ENCODE measurements around the gene GP5. TPM values are rescaled to one million over a fixed set of nuclear protein-coding genes. Genes with fewer than 3 reads are reported as not detected.
A peak's percentile ranks its signal among the peaks of the same experiment; 100 is the strongest.

GP5 gene
- total RNA-seq, 4 donors from 2014 or later, result not detected

- Histone ChIP-seq H3K4me3 (no peak overlapping the region), H3K27ac (no peak overlapping the region), H3K9me3 (no peaks in the 10 kb centered on the region), H3K4me1 (no peaks in the 10 kb centered on the region), H3K36me3 (no peaks in the 10 kb centered on the region), H3K27me3 (no peaks in the 10 kb centered on the region)
- no peak for DNase-seq
- TF ChIP-seq CTCF (IDR thresholded peaks at IDR 0.05) (no peak), POLR2A (IDR thresholded peaks at IDR 0.05) (no peak)
These were observed 41.4 kb downstream of the GP5 start for GRCh38 chr3:194357681-194358080.

- Histone ChIP-seq H3K4me3 (no peak overlapping the region), H3K36me3 (no peaks in the 10 kb centered on the region)
- TF ChIP-seq POLR2A (IDR thresholded peaks at IDR 0.05), result no peak
These were observed 43.7 kb downstream of the GP5 start for GRCh38 chr3:194355379-194355778.

GRCh38 chr3:194354315-194354714, 44.8 kb downstream of the GP5 start:
- DNase-seq, result no peak
- Histone ChIP-seq H3K4me3 (no peak overlapping the region), H3K36me3 (no peaks in the 10 kb centered on the region), H3K27ac (no peak overlapping the region), H3K27me3 (no peaks in the 10 kb centered on the region), H3K9me3 (no peaks in the 10 kb centered on the region), H3K4me1 (no peaks in the 10 kb centered on the region)
- TF ChIP-seq CTCF (IDR thresholded peaks at IDR 0.05) (no peak), POLR2A (IDR thresholded peaks at IDR 0.05) (no peak)

More at GRCh38 chr3:194355379-194355778, 43.7 kb downstream of the GP5 start:
- Histone ChIP-seq H3K9me3 (no peaks in the 10 kb centered on the region), H3K27ac (no peak overlapping the region), H3K4me1 (no peaks in the 10 kb centered on the region), H3K27me3 (no peaks in the 10 kb centered on the region)
- DNase-seq, result no peak

GRCh38 chr3:194352667-194353246, 46.3 kb downstream of the GP5 start:
- TF ChIP-seq CTCF (IDR thresholded peaks at IDR 0.05) (no peak), POLR2A (IDR thresholded peaks at IDR 0.05) (no peak)
- Histone ChIP-seq H3K9me3 (no peaks in the 10 kb centered on the region), H3K27me3 (no peaks in the 10 kb centered on the region), H3K4me3 (no peak overlapping the region), H3K36me3 (no peaks in the 10 kb centered on the region), H3K27ac (no peak overlapping the region), H3K4me1 (no peaks in the 10 kb centered on the region)
- no peak for DNase-seq

- no peak overlapping the region for H3K27ac ChIP-seq
- no peak overlapping the region for H3K4me3 ChIP-seq
- TF ChIP-seq POLR2A (IDR thresholded peaks at IDR 0.05), result no peak
- TF ChIP-seq CTCF (IDR thresholded peaks at IDR 0.05), result no peak
- H3K27me3 ChIP-seq, result no peaks in the 10 kb centered on the region
- no peaks in the 10 kb centered on the region for H3K4me1 ChIP-seq
- no peaks in the 10 kb centered on the region for H3K9me3 ChIP-seq
- H3K36me3 ChIP-seq, result no peaks in the 10 kb centered on the region
- no peak for DNase-seq
These were observed 47.0 kb downstream of the GP5 start for GRCh38 chr3:194351952-194352536.

- DNase-seq, result no peak
- Histone ChIP-seq H3K9me3 (no peaks in the 10 kb centered on the region), H3K4me1 (no peaks in the 10 kb centered on the region), H3K4me3 (peak within 1 kb of the TSS in 1 of 4 donors; percentile 31), H3K27ac (no peak within 1 kb of the TSS), H3K27me3 (no peaks in the 10 kb centered on the region), H3K36me3 (no peaks in the 10 kb centered on the region)
- TF ChIP-seq CTCF (IDR thresholded peaks at IDR 0.05), result no peak
These were observed 47.9 kb downstream of the GP5 start, which contains the start of gene CPN2 for GRCh38 chr3:194351080-194351672. TSS of gene CPN2 (minus strand) at chr3:194351328. CDS start at chr3:194342702, 8,626 bp downstream.
